ENCODE measurements around the gene IRAK3.

DNA sequence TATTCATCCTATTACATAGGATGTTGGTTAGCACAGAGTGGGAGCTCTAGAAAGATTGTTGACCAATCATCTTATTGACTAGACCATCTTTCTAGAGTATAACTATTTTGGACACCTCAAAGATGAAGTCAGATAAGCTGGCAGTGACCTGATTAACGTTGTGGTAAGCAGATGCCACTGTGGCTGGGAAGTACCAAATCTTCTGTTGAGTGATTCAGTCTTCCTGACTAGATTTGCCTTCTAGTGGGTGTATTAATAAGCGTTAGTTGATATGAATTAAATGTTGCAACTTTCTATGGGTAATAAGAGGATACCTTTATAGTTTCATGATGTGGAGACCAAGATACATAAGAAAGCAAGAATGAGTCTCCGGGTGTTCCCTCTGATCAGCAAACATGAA is 62.0 kb downstream of the IRAK3 start:
- TF ChIP-seq EP300 (IDR thresholded peaks at IDR 0.05; ENCODE audit: borderline replicate concordance) = no peak
- TF ChIP-seq TAF1 (IDR thresholded peaks at IDR 0.05; ENCODE audit: low read depth) = no peak
- TF ChIP-seq CEBPB (IDR thresholded peaks at IDR 0.05) = no peak
- TF ChIP-seq TCF12 (IDR thresholded peaks at IDR 0.05; ENCODE audit: low read depth) = no peak
- TF ChIP-seq ZBTB7A (IDR thresholded peaks at IDR 0.05; ENCODE audit: low read depth) = no peak
